Measurements from ENCODE around the gene VSNL1.

GRCh38 chr2:17519486-17519885 lies 21.0 kb upstream of the VSNL1 start:
- TF ChIP-seq CTCF (IDR thresholded peaks at IDR 0.05; ENCODE audit: low read depth, low read length), result no peak
- no peak for TF ChIP-seq POLR2A (IDR thresholded peaks at IDR 0.05; ENCODE audit: extremely low read depth, insufficient read length)
- no peak for TF ChIP-seq MAX (IDR thresholded peaks at IDR 0.05; ENCODE audit: low read depth, low read length)

All from NB4 (cell line).